Measurements from ENCODE around the gene RAI1.

Gene RAI1

DNA sequence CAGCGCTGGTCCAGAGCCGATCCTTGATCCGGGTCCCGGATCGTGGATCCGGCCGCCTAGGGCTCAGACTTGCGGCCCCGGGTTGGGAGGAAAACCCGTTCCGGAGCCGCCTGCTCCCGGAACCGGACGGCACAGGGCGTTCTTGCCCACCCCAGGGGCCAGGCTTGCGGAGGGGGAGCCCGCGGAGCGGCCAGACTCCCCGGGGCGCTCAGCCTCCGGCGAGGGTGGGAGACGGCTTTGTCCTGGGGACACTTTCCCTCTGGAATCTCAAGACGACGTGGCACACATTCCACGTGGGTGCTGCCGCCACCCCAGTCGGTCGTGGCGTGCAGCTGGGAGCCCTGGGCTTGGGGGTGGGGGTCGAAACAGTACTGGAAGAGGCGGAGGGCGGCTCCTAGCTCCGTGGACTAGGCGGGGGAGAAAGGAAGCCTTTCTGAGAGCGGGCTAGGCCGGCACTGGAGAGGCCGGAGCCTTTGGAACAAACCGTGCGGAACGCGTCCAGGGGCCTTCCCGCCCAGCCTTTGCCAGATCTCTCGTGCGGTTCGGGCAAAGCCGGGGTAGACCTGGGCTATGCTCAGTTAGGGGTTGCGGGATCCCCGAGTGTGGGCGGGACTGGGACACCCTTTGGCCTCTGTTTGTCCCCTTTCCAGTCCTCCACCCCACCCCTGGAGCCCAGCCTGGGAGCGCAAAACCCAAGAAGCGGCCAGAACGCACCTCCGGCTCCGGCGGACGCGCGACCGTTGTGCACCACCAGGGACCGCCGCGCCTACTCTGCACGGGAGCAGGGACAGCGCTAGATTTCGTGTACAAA lies 129.0 kb downstream of the RAI1 start:
- H3K36me3 ChIP-seq: peaks cover 84% of the 10 kb centered on the region
- H3K27me3 ChIP-seq: no peaks in the 10 kb centered on the region
- H3K9ac ChIP-seq: no peak overlapping the region
- H3K4me2 ChIP-seq: no peak overlapping the region
- peaks cover 71% of the 10 kb centered on the region for H3K4me1 ChIP-seq
- TF ChIP-seq Cebpa-rat (IDR thresholded peaks at IDR 0.05): no peak
- peaks cover 97% of the 10 kb centered on the region for H4K20me1 ChIP-seq
- no peak overlapping the region for H3K27ac ChIP-seq
- no peak overlapping the region for H3K4me3 ChIP-seq
- H3K9me3 ChIP-seq: no peaks in the 10 kb centered on the region

DNA sequence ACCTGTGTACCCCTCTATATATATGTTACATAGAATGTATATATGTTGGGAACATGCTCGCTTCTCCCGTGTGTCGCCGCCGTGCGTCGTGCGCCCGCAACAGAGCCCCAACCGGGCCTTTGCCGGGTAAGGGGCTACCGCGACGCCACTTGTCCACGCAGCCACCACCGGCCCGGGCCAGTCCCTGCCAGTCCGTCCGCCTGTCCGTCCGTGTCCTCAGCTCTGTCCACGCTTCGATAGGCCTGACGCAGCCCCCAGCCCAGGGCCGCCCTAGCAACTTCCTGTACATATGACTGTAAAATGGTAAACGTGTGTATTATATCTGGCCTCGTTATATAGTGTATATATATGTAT lies 129.6 kb downstream of the RAI1 start:
- H4K20me1 ChIP-seq: peaks cover 97% of the 10 kb centered on the region
- H3K36me3 ChIP-seq: peaks cover 84% of the 10 kb centered on the region

DNA sequence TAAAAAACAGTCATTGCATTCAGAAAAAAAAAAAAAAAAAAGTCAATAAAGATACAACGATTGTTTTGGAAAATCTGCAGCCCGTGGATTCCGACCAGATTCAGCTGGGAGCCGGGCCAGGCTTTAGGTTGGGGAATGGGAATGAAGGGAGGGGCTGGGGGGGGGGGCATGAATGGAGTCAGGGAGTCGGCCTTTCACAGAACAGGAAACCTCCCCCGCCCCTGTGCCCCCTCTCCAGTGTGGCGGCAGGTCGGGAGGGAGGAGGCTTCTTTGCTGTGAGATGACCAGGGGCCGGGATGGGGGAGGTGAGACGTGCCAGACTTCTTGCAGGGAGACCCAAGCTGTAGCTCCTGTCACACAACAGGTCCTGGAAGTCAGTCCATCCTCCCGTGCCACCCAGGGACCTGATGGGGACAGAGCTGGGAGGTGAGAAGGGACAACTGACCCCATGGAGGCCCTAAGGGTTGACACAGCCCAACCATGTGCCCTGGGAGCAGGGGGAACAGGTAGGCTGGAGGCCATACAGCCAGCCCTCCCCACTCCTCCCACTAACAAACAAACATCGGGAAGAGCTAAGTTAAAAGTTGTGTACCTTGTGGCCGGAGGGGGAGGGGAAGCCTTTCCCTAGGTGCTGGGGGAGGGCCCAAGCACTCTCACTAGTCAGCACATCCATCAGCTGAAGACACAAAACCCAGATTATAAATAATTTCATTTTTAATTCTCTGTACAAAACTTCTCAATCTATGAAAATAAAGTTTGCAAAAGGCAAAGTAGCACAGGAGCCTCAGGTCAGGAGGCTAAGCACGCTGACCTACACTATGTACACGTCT lies 130.3 kb downstream of the RAI1 start:
- Histone ChIP-seq H3K9ac (no peak overlapping the region), H3K27me3 (no peaks in the 10 kb centered on the region), H3K27ac (no peak overlapping the region), H3K4me2 (peak overlapping the region; percentile 24; the same call in 1 of the 2 replicates), H4K20me1 (peaks cover 97% of the 10 kb centered on the region), H3K4me3 (no peak overlapping the region), H3K9me3 (no peaks in the 10 kb centered on the region), H3K36me3 (peaks cover 83% of the 10 kb centered on the region), H3K4me1 (peaks cover 80% of the 10 kb centered on the region)
- TF ChIP-seq Cebpa-rat (IDR thresholded peaks at IDR 0.05): no peak

More for the DNA sequence above, 129.6 kb downstream of the RAI1 start:
- Histone ChIP-seq H3K27me3 (no peaks in the 10 kb centered on the region), H3K9me3 (no peaks in the 10 kb centered on the region), H3K4me2 (no peak overlapping the region), H3K9ac (no peak overlapping the region), H3K4me3 (no peak overlapping the region), H3K27ac (no peak overlapping the region), H3K4me1 (peaks cover 76% of the 10 kb centered on the region)
- TF ChIP-seq Cebpa-rat (IDR thresholded peaks at IDR 0.05): no peak

DNA sequence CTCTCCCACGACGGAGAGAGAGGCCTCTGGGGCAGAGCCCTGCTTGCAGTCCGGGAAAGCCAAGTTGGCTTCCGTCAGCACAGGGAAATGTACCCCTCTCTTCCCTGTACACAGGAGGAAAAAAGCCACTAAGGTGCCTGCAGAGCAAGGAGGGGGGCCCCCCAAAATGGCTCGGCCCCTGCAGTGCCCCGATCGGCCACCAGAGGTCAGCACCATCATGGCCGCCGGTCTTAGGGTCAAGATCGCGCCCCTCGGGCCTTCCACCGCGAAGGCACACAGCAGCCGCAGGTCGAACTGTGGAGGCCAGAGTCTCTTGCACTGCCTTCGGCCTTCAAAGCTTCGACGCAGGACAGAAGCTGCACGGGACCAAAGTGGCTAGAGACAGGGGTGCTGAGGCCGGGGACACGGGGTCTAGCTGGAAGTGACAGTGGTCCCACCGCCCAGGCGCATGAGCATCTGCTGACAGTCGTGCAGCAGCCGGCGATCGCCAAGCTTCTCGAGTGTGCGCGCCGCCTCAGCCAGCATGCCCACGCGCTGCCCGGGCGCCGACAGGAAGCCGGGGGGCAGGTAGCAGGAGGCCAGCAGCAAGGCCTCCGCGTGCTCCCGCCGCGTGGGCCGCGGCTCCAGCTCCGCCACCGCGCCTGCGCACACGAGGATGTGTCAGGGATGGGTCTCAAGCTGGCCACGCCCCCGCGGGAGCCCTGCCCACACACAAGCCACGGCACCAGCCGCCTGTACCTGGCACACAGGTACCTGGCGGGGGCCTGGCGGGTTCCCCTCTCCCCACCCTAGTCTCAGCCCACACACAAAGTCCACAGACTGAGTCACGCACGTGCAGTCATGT lies 131.2 kb downstream of the RAI1 start:
- H3K27me3 ChIP-seq: no peaks in the 10 kb centered on the region
- no peak overlapping the region for H3K4me3 ChIP-seq
- peaks cover 86% of the 10 kb centered on the region for H3K36me3 ChIP-seq
- peaks cover 84% of the 10 kb centered on the region for H3K4me1 ChIP-seq
- peak overlapping the region; percentile 22 for H3K4me2 ChIP-seq
- no peak overlapping the region for H3K9ac ChIP-seq
- TF ChIP-seq Cebpa-rat (IDR thresholded peaks at IDR 0.05): no peak
- peaks cover 98% of the 10 kb centered on the region for H4K20me1 ChIP-seq
- H3K9me3 ChIP-seq: no peaks in the 10 kb centered on the region
- H3K27ac ChIP-seq: no peak overlapping the region

DNA sequence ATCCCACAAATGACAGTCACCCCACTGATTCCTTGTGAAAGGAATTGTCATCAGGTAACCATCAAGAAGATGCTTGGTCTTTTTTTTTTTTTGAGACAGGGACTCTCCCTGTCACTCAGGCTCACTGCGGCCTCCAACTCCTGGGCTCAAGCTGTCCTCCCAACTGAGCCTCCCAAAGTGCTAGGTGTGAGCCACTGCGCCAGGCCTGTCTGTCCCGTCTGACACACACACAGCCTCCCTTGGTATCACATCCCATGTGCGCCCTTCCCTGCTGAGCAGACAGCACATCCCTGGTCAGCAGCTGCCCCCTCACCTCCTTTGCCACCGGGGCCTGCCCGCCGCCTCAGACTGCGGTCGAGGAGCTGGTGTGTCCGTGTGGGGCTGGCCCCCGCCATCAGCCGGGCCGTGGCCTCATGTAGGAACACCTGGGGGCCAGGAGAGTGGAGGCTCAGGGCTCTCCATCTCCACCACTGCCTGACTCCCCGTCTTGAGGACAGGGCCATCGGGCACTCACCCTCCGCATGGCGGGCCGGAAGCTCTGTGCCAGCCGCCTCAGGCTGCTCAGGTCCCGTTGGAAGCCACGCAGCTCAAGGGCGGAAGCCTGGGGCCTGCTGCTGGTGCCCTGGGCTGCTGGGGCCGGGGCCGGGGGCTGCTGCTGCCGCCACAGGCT lies 131.9 kb downstream of the RAI1 start:
- TF ChIP-seq Cebpa-rat (IDR thresholded peaks at IDR 0.05): no peak
- H3K4me1 ChIP-seq: peaks cover 81% of the 10 kb centered on the region
- H3K9ac ChIP-seq: no peak overlapping the region
- H3K9me3 ChIP-seq: no peaks in the 10 kb centered on the region
- H3K4me3 ChIP-seq: no peak overlapping the region
- peaks cover 86% of the 10 kb centered on the region for H3K36me3 ChIP-seq
- no peak overlapping the region for H3K27ac ChIP-seq
- H3K4me2 ChIP-seq: no peak overlapping the region
- H3K27me3 ChIP-seq: no peaks in the 10 kb centered on the region
- H4K20me1 ChIP-seq: peaks cover 96% of the 10 kb centered on the region

DNA sequence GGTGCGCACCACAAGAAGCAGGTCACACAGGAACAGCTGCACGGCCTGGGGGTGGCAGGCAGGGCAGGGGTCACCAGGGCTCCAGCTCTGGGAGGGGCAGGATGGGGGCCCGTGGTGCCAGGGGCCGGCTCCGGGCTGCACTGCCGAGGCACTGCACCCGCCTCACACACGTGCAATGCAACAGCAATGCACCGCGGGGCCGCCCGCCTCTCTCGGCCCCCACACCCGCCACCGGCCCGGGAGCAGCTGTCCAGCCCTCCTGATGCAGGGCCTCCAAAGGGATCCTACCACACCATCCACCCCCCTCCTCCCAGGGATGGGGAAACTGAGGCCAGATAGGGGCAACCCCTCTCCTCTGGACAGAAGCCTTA lies 132.5 kb downstream of the RAI1 start:
- H3K9me3 ChIP-seq: no peaks in the 10 kb centered on the region
- H3K4me1 ChIP-seq: peaks cover 81% of the 10 kb centered on the region
- no peaks in the 10 kb centered on the region for H3K27me3 ChIP-seq
- peaks cover 87% of the 10 kb centered on the region for H3K36me3 ChIP-seq
- H3K4me2 ChIP-seq: no peak overlapping the region
- no peak overlapping the region for H3K4me3 ChIP-seq
- H3K27ac ChIP-seq: no peak overlapping the region
- peaks cover 96% of the 10 kb centered on the region for H4K20me1 ChIP-seq
- H3K9ac ChIP-seq: no peak overlapping the region
- no peak for TF ChIP-seq Cebpa-rat (IDR thresholded peaks at IDR 0.05)

DNA sequence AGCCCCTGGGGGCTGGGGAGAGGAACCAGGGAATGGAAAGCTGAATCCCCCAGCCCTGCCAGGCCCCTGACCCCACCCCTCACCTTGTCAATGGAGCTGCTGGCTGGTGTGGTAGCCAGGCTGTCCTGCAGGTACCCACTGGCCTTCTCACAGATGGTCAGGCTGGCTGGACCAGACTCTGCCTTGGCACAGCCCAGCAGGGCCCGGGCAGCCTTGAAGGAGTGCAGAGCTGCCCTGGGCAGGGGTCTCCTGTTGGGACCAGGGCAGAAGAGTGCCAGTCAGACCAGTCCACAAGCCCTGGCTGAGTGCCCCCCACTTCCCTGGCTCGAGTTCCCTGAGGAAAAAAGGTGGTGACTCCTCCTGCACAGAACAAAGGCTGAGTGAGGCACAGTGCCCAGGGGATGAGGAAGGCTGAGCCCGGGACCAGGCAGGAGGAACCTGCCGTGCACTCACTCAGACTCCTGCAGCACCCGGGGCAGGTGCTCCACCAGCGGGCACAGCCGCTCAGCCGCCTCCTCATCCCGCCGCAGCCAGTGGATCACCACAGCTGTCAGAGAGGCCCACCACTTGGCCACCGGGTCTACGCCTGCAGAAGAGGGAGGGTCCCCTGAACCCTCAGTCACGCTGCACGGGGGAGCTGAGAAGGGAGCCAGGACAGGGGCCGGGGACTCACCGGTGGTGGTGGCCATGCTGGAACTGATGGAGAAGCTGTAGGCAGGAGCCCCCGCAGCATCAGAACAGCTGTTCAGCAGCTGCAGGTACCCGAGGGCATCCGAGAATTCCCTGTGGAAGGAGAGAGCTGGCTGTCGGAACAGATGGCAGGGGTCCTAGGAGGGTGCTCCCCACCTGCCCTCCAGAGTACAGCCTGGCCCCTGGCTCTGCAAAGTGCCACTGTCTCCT lies 133.2 kb downstream of the RAI1 start:
- H3K4me1 ChIP-seq: peaks cover 82% of the 10 kb centered on the region
- no peaks in the 10 kb centered on the region for H3K27me3 ChIP-seq
- H3K4me3 ChIP-seq: no peak overlapping the region
- no peak for TF ChIP-seq Cebpa-rat (IDR thresholded peaks at IDR 0.05)
- H3K9ac ChIP-seq: no peak overlapping the region
- peak overlapping the region; percentile 59 for H3K27ac ChIP-seq
- no peaks in the 10 kb centered on the region for H3K9me3 ChIP-seq
- H3K4me2 ChIP-seq: peak overlapping the region; percentile 55
- H4K20me1 ChIP-seq: peaks cover 98% of the 10 kb centered on the region
- peaks cover 93% of the 10 kb centered on the region for H3K36me3 ChIP-seq

DNA sequence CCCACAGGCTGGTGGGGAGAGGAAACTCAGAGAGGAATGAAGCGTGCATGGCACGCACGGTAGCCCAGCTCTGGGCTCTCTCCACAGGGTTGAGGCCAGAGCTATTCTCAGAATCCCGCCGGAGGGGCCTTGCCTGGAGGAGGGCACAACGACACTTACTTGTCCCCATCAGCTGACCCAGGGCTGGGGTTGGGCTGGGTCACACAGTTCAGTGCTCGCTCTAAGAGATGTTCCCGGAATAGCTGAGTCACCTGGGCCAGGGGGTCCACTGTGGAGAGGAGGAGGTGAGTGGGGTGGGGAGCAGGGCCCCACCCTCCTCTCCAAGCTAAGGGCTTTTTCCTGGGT lies 133.8 kb downstream of the RAI1 start:
- H3K4me3 ChIP-seq: no peak overlapping the region
- no peak for TF ChIP-seq Cebpa-rat (IDR thresholded peaks at IDR 0.05)
- peak overlapping the region; percentile 54 for H3K9ac ChIP-seq
- H3K36me3 ChIP-seq: peaks cover 95% of the 10 kb centered on the region
- H3K9me3 ChIP-seq: no peaks in the 10 kb centered on the region
- H4K20me1 ChIP-seq: peaks cover 98% of the 10 kb centered on the region
- peak overlapping the region; percentile 59 for H3K27ac ChIP-seq
- peaks cover 83% of the 10 kb centered on the region for H3K4me1 ChIP-seq
- H3K4me2 ChIP-seq: peak overlapping the region; percentile 55
- no peaks in the 10 kb centered on the region for H3K27me3 ChIP-seq

Data from BLaER1 (cell line).